GM23338 (cell line): ENCODE results near the gene DONSON. TPM values are rescaled to one million over a fixed set of nuclear protein-coding genes. Genes with fewer than 3 reads are reported as not detected.

Experiments
- ATAC-seq: fragments of 200-7000 bp; cut with Tn5 transposase; 3 replicates; pipeline ENCODE4 v1.9.1; 2020
- DNase-seq: peaks from one replicate; pipeline ENCODE4 v3.0.0-alpha.2; 2015; ENCODE audit warnings: low spot score
- H2AFZ ChIP-seq: fragments of 200-600 bp; sonication (generic); 2 replicates; pipeline ENCODE4 v1.8.0; 2016; ENCODE audit warnings: antibody characterized with exemption, mild to moderate bottlenecking, moderate library complexity
- H3F3A ChIP-seq: fragments of 200-600 bp; sonication (generic); replicated peaks from 2 replicates; pipeline ENCODE4 v1.8.0; 2017; ENCODE audit warnings: antibody characterized with exemption, mixed run types, low read depth
- H3K27ac ChIP-seq: fragments of 200-600 bp; sonication (generic); 2 replicates; pipeline ENCODE4 v1.6.1; 2016; ENCODE audit warnings: low read depth
- H3K27me3 ChIP-seq: fragments of 200-600 bp; sonication (generic); 2 replicates; pipeline ENCODE4 v1.8.0; 2016; ENCODE audit warnings: mild to moderate bottlenecking, mixed run types, moderate library complexity; ENCODE audit not compliant: insufficient read depth
- H3K36me3 ChIP-seq: fragments of 200-600 bp; sonication (generic); 2 replicates; pipeline ENCODE4 v1.8.0; 2016; ENCODE audit warnings: mild to moderate bottlenecking; ENCODE audit not compliant: insufficient read depth
- H3K4me1 ChIP-seq: fragments of 200-600 bp; sonication (generic); 2 replicates; pipeline ENCODE4 v1.8.0; 2016; ENCODE audit warnings: mild to moderate bottlenecking, moderate library complexity; ENCODE audit not compliant: insufficient read depth
- H3K4me2 ChIP-seq: fragments of 200-600 bp; sonication (generic); 2 replicates; pipeline ENCODE4 v1.7.1; 2017; ENCODE audit warnings: mixed run types
- H3K4me3 ChIP-seq: fragments of 200-600 bp; sonication (generic); 2 replicates; pipeline ENCODE4 v1.6.1; 2016; ENCODE audit warnings: mixed run types
- H3K79me2 ChIP-seq: fragments of 200-600 bp; sonication (generic); replicated peaks from 2 replicates; pipeline ENCODE4 v1.8.0; 2017; ENCODE audit warnings: mild to moderate bottlenecking; ENCODE audit not compliant: insufficient read depth
- H3K9me2 ChIP-seq: fragments of 200-600 bp; sonication (generic); 2 replicates; pipeline ENCODE4 v1.8.0; 2017; ENCODE audit not compliant: insufficient read depth
- H4K20me1 ChIP-seq: fragments of 200-600 bp; sonication (generic); replicated peaks from 2 replicates; pipeline ENCODE4 v1.8.0; 2017; ENCODE audit warnings: mild to moderate bottlenecking; ENCODE audit not compliant: insufficient read depth
- H3K27ac Mint-ChIP-seq: 2 replicates; pipeline ENCODE4 v1.8.0; 2020; ENCODE audit warnings: inconsistent platforms, mild to moderate bottlenecking, moderate library complexity, mixed read lengths
- H3K27me3 Mint-ChIP-seq: 3 replicates; pipeline ENCODE4 v1.8.0; 2022; ENCODE audit warnings: low read depth, mild to moderate bottlenecking, moderate library complexity, mixed read lengths, inconsistent platforms; ENCODE audit not compliant: insufficient read depth, poor library complexity
- H3K36me3 Mint-ChIP-seq: 3 replicates; pipeline ENCODE4 v1.8.0; 2021; ENCODE audit warnings: low read depth, mild to moderate bottlenecking, inconsistent platforms, moderate library complexity, mixed read lengths
- H3K4me1 Mint-ChIP-seq: 3 replicates; pipeline ENCODE4 v1.8.0; 2020; ENCODE audit warnings: mild to moderate bottlenecking, inconsistent platforms, mixed read lengths
- H3K4me3 Mint-ChIP-seq: 3 replicates; pipeline ENCODE4 v1.8.0; 2021; ENCODE audit warnings: moderate library complexity, mild to moderate bottlenecking, inconsistent platforms, mixed read lengths
- H3K9me3 Mint-ChIP-seq: 3 replicates; pipeline ENCODE4 v1.8.0; 2020; ENCODE audit warnings: moderate library complexity, mild to moderate bottlenecking, inconsistent platforms, mixed read lengths
- CREB1 ChIP-seq: fragments of 250-450 bp; sonication (Bioruptor Pico); IDR thresholded peaks from 2 replicates; pipeline ENCODE4 v1.5.0; 2020; ENCODE audit warnings: low read depth, mild to moderate bottlenecking, moderate library complexity
- EZH2 ChIP-seq: fragments of 200-600 bp; sonication (generic); IDR thresholded peaks from one replicate; pipeline ENCODE4 v1.8.0; 2017; ENCODE audit warnings: antibody characterized with exemption, mild to moderate bottlenecking, low read depth; ENCODE audit not compliant: unreplicated experiment
- EZH2phosphoT487 ChIP-seq: fragments of 200-600 bp; sonication (generic); IDR thresholded peaks from one replicate; pipeline ENCODE4 v1.8.1; 2018; ENCODE audit warnings: antibody characterized with exemption; ENCODE audit not compliant: unreplicated experiment
- JUNB ChIP-seq: IDR thresholded peaks from one replicate; pipeline ENCODE4 v1.6.1; 2016; ENCODE audit warnings: antibody characterized with exemption; ENCODE audit not compliant: unreplicated experiment
- NANOG ChIP-seq: IDR thresholded peaks from 2 replicates; pipeline ENCODE4 v1.6.1; 2016; ENCODE audit warnings: antibody characterized with exemption, borderline replicate concordance
- POLR2AphosphoS5 ChIP-seq: IDR thresholded peaks from 2 replicates; pipeline ENCODE4 v1.6.1; 2016; ENCODE audit warnings: antibody characterized with exemption, low read depth
- REST ChIP-seq: IDR thresholded peaks from one replicate; pipeline ENCODE4 v1.6.1; 2018; ENCODE audit warnings: antibody characterized with exemption; ENCODE audit not compliant: unreplicated experiment
- STAT1 ChIP-seq: IDR thresholded peaks from one replicate; pipeline ENCODE4 v1.6.1; 2016; ENCODE audit warnings: antibody characterized with exemption; ENCODE audit not compliant: unreplicated experiment
- ZNF114 ChIP-seq: fragments of 250-450 bp; sonication (Bioruptor Pico); IDR thresholded peaks from 2 replicates; pipeline ENCODE4 v1.5.0; 2020; ENCODE audit warnings: mild to moderate bottlenecking, moderate library complexity
- ZNF331 ChIP-seq: fragments of 250-450 bp; sonication (Bioruptor Pico); IDR thresholded peaks from 2 replicates; pipeline ENCODE4 v1.5.0; 2020; ENCODE audit warnings: low read depth, mild to moderate bottlenecking, moderate library complexity
- ZNF462 ChIP-seq: fragments of 250-450 bp; sonication (Bioruptor Pico); IDR thresholded peaks from 2 replicates; pipeline ENCODE4 v1.5.0; 2020; ENCODE audit warnings: mild to moderate bottlenecking, moderate library complexity
- polyA plus RNA-seq: library from polyadenylated mRNA; unstranded; fragments of >200 nt; fragmentation: Nextera tagmentation; extraction: Ambion mirVana; gene quantifications from 2 replicates; pipeline ENCODE4 v1.2.1, GENCODE V29; 2016
- total RNA-seq: library from RNA; depleted of rRNA; stranded (reverse); fragments of >200 nt; shearing (Covaris generic); gene quantifications from 2 replicates; pipeline ENCODE4 v1.2.3, GENCODE V29; 2014
- TF ChIP-seq, protein P1 (sequence below), 2 experiments: fragments of 200-600 bp in 1 of 2; sonication (generic) in 1 of 2; conservative IDR thresholded peaks; 2 replicates each; pipeline versions ENCODE4 v1.5.1 to v1.6.1; 2016 to 2017; ENCODE audit warnings: antibody characterized with exemption in 2 of 2, low read depth in 2 of 2, mild to moderate bottlenecking in 2 of 2, moderate library complexity in 1 of 2
- TF ChIP-seq, protein P2 (sequence below): IDR thresholded peaks from 2 replicates; pipeline ENCODE4 v1.6.1; 2016; ENCODE audit warnings: antibody characterized with exemption

The DONSON gene
- total and polyA plus RNA-seq, 2 experiments from 2014 or later = 32.9 to 35.2 TPM

- ATAC-seq (no peak), DNase-seq (no peak)
- peak overlapping the region; percentile 50; the same call in 1 of the 2 replicates for H3K27ac ChIP-seq
- no peak overlapping the region for H2AFZ ChIP-seq
- H3F3A ChIP-seq = peaks cover 10% of the 10 kb centered on the region; the same call in 1 of the 2 replicates
- no peaks in the 10 kb centered on the region for H3K9me2 ChIP-seq
- peaks cover 96% of the 10 kb centered on the region for H3K36me3 Mint-ChIP-seq
- H3K27me3 ChIP-seq = no peaks in the 10 kb centered on the region
- no peaks in the 10 kb centered on the region; the same call in 1 of the 3 replicates for H3K4me1 Mint-ChIP-seq
- H3K4me1 ChIP-seq = no peaks in the 10 kb centered on the region
- H3K4me3 ChIP-seq = no peak overlapping the region
- H3K79me2 ChIP-seq = peaks cover 96% of the 10 kb centered on the region
- TF ChIP-seq POLR2AphosphoS5 (no peak), ZNF114 (no peak), CREB1 (CRISPR knock-in tag) (no peak), EZH2 (no peak), JUNB (no peak), ZNF331 (CRISPR knock-in tag) (no peak), EZH2phosphoT487 (no peak), ZNF462 (CRISPR knock-in tag) (no peak), NANOG (no peak), REST (no peak), STAT1 (no peak)
- TF ChIP-seq, protein P1, sequence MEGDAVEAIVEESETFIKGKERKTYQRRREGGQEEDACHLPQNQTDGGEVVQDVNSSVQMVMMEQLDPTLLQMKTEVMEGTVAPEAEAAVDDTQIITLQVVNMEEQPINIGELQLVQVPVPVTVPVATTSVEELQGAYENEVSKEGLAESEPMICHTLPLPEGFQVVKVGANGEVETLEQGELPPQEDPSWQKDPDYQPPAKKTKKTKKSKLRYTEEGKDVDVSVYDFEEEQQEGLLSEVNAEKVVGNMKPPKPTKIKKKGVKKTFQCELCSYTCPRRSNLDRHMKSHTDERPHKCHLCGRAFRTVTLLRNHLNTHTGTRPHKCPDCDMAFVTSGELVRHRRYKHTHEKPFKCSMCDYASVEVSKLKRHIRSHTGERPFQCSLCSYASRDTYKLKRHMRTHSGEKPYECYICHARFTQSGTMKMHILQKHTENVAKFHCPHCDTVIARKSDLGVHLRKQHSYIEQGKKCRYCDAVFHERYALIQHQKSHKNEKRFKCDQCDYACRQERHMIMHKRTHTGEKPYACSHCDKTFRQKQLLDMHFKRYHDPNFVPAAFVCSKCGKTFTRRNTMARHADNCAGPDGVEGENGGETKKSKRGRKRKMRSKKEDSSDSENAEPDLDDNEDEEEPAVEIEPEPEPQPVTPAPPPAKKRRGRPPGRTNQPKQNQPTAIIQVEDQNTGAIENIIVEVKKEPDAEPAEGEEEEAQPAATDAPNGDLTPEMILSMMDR (conservative IDR thresholded peaks at IDR 0.05; ENCODE audit: low read depth in 2 of 2) = no peak
- TF ChIP-seq, protein P2, sequence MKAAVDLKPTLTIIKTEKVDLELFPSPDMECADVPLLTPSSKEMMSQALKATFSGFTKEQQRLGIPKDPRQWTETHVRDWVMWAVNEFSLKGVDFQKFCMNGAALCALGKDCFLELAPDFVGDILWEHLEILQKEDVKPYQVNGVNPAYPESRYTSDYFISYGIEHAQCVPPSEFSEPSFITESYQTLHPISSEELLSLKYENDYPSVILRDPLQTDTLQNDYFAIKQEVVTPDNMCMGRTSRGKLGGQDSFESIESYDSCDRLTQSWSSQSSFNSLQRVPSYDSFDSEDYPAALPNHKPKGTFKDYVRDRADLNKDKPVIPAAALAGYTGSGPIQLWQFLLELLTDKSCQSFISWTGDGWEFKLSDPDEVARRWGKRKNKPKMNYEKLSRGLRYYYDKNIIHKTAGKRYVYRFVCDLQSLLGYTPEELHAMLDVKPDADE = no peak
- H3K27ac Mint-ChIP-seq = no peak overlapping the region
- H3K9me3 Mint-ChIP-seq = no peaks in the 10 kb centered on the region
- H3K4me2 ChIP-seq = no peak overlapping the region
- no peaks in the 10 kb centered on the region for H3K27me3 Mint-ChIP-seq
- H4K20me1 ChIP-seq = peaks cover 62% of the 10 kb centered on the region
- no peak overlapping the region; the same call in 2 of the 3 replicates for H3K4me3 Mint-ChIP-seq
- H3K36me3 ChIP-seq = peaks cover 80% of the 10 kb centered on the region
Measured at GRCh38 chr21:33554236-33554981, 34.1 kb downstream of the DONSON start.
